ENCODE results near the gene SESTD1. TPM values are rescaled to one million over a fixed set of nuclear protein-coding genes. Genes with fewer than 3 reads are reported as not detected.

SESTD1 gene
- polyA plus RNA-seq, 1 donor from 2014 or later = 39.5 TPM

- Histone ChIP-seq H3K4me3 (ENCODE audit: low read length) (no peak overlapping the region), H3K27ac (ENCODE audit: low read length) (no peak overlapping the region), H3K27me3 (ENCODE audit: insufficient read depth, low read depth, low read length) (no peaks in the 10 kb centered on the region), H3K36me3 (ENCODE audit: insufficient read depth, low read length) (no peaks in the 10 kb centered on the region), H3K4me2 (ENCODE audit: low read length) (no peak overlapping the region), H3K9ac (ENCODE audit: low read length) (no peak overlapping the region), H3K9me2 (ENCODE audit: insufficient read depth, low read length) (no peaks in the 10 kb centered on the region), H3K9me3 (ENCODE audit: low read length) (no peaks in the 10 kb centered on the region), H2AFZ (ENCODE audit: low read depth, low read length) (no peak overlapping the region), H3F3A (ENCODE audit: insufficient read depth, low read length, poor library complexity, severe bottlenecking) (no peaks in the 10 kb centered on the region), H3K79me2 (replicated peaks; ENCODE audit: insufficient read depth, low read length) (no peaks in the 10 kb centered on the region), H4K20me1 (ENCODE audit: insufficient read depth) (no peaks in the 10 kb centered on the region)
- TF ChIP-seq TAF1 (IDR thresholded peaks at IDR 0.05; ENCODE audit: low read depth) (no peak), RAD21 (conservative IDR thresholded peaks at IDR 0.05) (no peak), EP300 (conservative IDR thresholded peaks at IDR 0.05; ENCODE audit: poor library complexity, severe bottlenecking) (no peak), MXI1 (conservative IDR thresholded peaks at IDR 0.05; ENCODE audit: poor library complexity, severe bottlenecking) (no peak), EZH2 (IDR thresholded peaks at IDR 0.05; ENCODE audit: borderline replicate concordance, insufficient read depth, low read length, poor library complexity, severe bottlenecking) (no peak), POLR2AphosphoS5 (IDR thresholded peaks at IDR 0.05) (no peak), SMC3 (conservative IDR thresholded peaks at IDR 0.05; ENCODE audit: poor library complexity) (no peak), REST (IDR thresholded peaks at IDR 0.05; ENCODE audit: borderline replicate concordance) (no peak)
- TF ChIP-seq, protein P1, sequence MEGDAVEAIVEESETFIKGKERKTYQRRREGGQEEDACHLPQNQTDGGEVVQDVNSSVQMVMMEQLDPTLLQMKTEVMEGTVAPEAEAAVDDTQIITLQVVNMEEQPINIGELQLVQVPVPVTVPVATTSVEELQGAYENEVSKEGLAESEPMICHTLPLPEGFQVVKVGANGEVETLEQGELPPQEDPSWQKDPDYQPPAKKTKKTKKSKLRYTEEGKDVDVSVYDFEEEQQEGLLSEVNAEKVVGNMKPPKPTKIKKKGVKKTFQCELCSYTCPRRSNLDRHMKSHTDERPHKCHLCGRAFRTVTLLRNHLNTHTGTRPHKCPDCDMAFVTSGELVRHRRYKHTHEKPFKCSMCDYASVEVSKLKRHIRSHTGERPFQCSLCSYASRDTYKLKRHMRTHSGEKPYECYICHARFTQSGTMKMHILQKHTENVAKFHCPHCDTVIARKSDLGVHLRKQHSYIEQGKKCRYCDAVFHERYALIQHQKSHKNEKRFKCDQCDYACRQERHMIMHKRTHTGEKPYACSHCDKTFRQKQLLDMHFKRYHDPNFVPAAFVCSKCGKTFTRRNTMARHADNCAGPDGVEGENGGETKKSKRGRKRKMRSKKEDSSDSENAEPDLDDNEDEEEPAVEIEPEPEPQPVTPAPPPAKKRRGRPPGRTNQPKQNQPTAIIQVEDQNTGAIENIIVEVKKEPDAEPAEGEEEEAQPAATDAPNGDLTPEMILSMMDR (IDR thresholded peaks at IDR 0.05; ENCODE audit: poor library complexity, severe bottlenecking) = no peak
Observed at GRCh38 chr2:179302764-179303571, 38.3 kb upstream of the SESTD1 start.

- no peaks in the 10 kb centered on the region for H3K79me2 ChIP-seq (replicated peaks; ENCODE audit: insufficient read depth, low read length)
- no peaks in the 10 kb centered on the region for H3K9me2 ChIP-seq (ENCODE audit: insufficient read depth, low read length)
- TF ChIP-seq EP300 (conservative IDR thresholded peaks at IDR 0.05; ENCODE audit: poor library complexity, severe bottlenecking) = no peak
- no peaks in the 10 kb centered on the region for H3F3A ChIP-seq (ENCODE audit: insufficient read depth, low read length, poor library complexity, severe bottlenecking)
- no peaks in the 10 kb centered on the region for H4K20me1 ChIP-seq (ENCODE audit: insufficient read depth)
- no peaks in the 10 kb centered on the region for H3K36me3 ChIP-seq (ENCODE audit: insufficient read depth, low read length)
- no peaks in the 10 kb centered on the region for H3K27me3 ChIP-seq (ENCODE audit: insufficient read depth, low read depth, low read length)
- no peaks in the 10 kb centered on the region for H3K9me3 ChIP-seq (ENCODE audit: low read length)
- H2AFZ ChIP-seq (ENCODE audit: low read depth, low read length) = no peak overlapping the region
- no peak overlapping the region for H3K27ac ChIP-seq (ENCODE audit: low read length)
- no peak overlapping the region for H3K4me2 ChIP-seq (ENCODE audit: low read length)
- no peak overlapping the region for H3K9ac ChIP-seq (ENCODE audit: low read length)
- H3K4me3 ChIP-seq (ENCODE audit: low read length) = no peak overlapping the region
Observed at GRCh38 chr2:179302149-179302548, 37.5 kb upstream of the SESTD1 start.

All from neural cell (in vitro differentiated cells).